GM18511 (cell line): ENCODE results near the gene FAM149B1.

ENCODE experiments used
- ATAC-seq: cut with Tn5 transposase; IDR thresholded peaks from one replicate; pipeline ENCODE4 v1.9.1; 2021; ENCODE audit warnings: mild to moderate bottlenecking, moderate library complexity; ENCODE audit not compliant: unreplicated experiment

The FAM149B1 gene

DNA sequence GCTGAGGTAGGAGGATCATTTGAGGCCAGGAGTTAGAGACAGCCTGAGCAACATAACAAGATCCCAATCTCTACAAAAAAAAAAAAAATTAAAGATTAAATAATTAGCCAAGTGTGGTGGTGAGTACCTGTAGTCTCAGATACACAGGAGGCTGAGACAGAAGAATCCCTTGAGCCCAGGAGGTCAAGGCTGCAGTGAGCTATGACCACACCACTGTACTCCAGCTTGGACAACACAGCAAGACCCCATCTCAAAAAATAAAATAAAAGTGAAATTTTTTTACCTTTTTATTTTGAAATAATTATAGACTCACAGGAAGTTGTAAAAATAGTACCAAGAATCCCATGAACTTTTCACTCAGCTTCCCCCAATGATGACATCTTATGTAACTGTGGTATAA is 4.9 kb downstream of the FAM149B1 start:
- ATAC-seq, result no peak

- ATAC-seq, result no peak
Observed at GRCh38 chr10:73174148-73174925, 6.4 kb downstream of the FAM149B1 start.

DNA sequence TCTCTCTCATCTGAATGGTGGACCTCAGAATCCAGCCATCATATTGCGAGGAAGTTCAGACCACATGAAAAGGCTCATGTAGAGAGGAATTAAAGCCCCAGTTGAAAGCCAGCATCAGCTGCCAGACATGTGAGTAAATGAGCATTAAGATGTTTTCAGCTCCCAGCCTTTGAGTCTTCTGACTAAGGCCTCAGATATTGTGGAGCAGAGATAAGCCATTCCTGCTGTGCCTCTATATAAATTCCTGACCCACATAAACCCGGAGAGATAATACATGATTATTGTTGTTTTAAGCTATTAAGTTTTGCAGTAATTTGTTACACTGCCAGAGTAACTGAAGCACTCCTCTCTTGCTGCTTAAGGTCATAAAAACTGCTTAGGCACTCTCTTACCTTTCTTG is 14.6 kb downstream of the FAM149B1 start:
- no peak for ATAC-seq

GRCh38 chr10:73183667-73184281 is 15.9 kb downstream of the FAM149B1 start:
- ATAC-seq, result no peak

GRCh38 chr10:73186266-73186665 is 18.3 kb downstream of the FAM149B1 start:
- ATAC-seq, result no peak

DNA sequence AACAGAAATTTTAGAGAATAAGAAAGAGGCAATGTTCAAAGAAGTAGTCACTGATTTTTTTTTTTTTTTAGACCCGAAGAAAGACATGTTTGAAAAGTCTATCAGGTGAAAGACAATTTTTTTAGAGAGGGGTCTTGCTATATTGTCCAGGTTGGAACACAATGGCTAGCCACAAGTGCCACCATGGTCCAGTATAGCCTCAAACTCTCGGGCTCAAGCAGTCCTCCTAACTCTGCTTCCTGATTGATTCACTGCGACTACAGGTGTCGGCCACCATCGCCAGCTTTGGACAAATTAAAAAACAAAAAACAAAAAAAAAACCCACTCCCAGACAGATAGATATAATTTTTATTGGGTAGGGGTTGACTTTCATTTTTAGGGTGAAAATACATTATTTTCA is 22.3 kb downstream of the FAM149B1 start:
- no peak for ATAC-seq

- ATAC-seq, result no peak
Observed at GRCh38 chr10:73205081-73205480, 37.2 kb downstream of the FAM149B1 start.

DNA sequence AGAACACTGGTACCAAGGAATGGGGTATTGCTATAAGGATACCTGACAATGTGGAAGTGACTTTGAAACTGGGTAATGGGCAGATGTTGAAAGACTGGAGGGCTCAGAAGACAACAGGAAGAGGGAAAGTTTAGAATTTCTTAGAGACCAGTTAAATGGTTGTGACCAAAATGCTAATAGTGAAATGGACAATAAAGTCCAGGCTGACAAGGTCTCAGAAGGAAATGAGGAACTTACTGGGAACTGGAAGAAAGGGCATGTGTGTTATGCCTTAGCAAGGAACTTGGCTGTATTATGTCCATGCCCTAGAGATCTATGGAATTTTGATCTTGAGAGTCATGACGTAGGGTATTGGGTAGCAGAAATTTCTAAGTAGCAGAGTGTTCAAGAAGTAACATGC is 38.0 kb downstream of the FAM149B1 start:
- no peak for ATAC-seq

DNA sequence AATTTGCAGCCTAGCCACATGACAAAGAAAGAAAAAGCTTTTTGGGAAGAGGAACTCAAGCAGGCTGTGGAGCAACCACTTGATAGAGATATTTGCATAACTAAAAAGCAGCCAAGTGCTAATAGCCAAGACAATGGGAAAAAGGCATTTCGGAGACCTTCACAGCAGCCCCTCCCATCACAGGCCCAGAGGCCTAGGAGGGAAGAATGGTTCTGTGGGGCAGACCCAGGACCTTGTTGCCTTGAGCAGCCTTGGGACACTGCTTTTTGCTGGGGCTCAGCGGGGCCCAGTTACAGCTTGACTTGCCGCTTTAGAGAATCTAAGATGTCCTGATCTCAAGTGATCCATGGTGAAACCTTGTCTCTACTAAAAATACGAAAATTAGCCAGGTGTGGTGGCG is 38.5 kb downstream of the FAM149B1 start:
- ATAC-seq, result no peak

DNA sequence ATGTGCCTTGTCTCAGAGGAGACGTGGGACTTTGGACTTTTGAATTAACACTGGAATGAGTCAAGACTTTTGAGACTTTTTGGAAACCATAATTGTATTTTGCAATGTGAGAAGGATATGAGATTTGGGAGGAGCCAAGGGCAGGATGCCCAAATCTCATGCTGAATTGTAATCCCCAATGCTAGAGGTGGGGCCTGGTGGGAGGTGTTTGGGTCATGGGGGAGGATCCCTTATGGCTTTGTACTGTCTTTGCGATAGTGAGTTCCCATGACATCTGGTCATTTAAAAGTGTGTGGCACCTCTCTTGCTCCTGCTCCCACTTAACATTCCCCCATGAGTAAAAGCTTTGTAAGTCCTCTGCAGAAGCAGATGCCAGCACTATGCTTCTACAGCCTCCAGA is 40.0 kb downstream of the FAM149B1 start:
- ATAC-seq, result no peak

DNA sequence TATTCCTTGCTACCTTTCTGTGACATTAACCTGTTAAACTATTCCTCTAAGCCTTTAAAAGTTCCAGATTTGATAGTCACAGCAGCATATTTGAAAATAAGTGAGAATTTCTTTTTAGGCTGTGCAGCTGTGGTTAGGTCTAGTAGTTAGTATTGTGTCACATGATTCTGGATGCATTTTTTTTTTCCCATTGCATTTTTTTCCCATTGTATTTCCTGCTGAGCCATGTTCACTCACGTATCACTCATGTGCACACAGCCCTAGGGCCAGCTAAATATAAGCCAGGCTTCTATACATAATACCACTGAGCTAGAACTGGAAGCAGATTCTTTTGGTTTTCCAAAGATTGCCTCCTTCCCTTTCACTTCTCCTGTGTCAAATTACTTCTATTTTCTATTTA is 41.8 kb downstream of the FAM149B1 start:
- no peak for ATAC-seq

DNA sequence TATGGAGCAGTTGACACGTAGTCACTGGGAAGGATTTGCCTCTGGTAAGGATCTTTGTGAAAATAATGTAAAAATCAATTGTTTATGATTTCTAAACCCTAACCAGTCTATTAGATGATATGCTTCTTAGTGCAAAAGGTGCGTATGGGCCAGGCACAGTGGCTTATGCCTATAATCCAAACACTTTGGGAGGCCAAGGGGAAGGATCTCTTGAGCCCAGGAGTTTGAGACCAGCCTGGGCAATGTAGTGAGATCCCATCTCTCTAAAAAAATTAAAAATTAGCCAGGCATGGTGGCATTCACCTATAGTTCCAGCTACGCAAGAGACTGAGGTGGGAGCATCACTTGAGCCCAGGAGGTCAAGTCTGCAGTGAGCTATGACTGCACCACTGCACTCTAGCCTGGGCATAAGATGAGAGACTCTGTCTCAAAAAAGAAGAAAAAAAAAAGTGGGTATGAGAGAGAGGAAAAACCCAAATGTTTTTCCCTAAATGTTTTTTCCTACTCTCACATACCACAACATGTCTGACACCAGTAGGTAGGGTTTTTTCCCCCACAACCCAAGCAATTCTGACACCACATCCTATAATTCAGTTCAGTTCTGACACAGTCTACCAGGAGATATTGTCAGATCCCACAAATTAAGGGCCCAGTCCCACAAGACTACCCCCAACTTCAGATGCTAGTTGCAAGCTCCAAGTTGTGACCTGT is 42.6 kb downstream of the FAM149B1 start:
- ATAC-seq, result no peak

GRCh38 chr10:73211106-73211811 is 43.3 kb downstream of the FAM149B1 start:
- no peak for ATAC-seq

DNA sequence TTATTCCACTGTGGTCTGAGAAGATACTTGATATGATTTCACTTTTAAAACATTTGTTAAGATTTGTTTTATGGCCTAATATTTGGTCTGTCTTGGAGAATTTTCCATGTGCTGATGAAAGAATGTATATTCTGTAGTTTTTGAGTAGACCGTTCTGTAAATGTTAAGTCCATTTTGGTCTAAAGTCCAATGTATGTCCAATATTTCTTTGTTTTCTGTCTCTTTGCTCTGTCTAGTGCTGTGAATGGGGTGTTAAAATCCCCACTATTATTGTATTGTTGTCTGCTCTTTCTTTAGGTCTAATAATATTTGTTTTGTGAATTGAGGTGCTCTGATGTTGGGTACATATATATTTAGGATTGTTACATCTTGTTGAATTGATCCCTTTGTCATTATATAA is 47.8 kb downstream of the FAM149B1 start:
- no peak for ATAC-seq

DNA sequence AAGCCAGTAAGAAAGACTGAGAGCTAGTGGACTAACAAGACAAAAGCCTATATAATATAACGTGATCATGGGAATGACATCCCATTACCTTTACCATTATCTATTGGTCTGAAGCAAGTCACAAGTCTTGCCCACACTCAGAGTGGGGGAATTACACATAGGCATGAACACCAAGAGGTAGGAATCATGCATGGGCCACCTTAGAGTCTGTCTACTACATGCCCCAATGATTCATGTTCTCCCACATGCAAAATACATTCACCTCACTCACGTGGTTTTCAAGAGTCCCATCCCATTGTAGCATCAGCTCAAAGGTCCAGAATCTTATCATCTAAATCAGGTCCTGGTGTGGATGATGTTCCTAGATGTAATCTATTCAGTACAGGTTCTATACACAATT is 49.7 kb downstream of the FAM149B1 start:
- ATAC-seq, result no peak

- no peak for ATAC-seq
Observed at GRCh38 chr10:73218431-73219191, 50.7 kb downstream of the FAM149B1 start.

GRCh38 chr10:73219384-73219783 is 51.5 kb downstream of the FAM149B1 start:
- no peak for ATAC-seq

GRCh38 chr10:73220989-73221388 is 53.1 kb downstream of the FAM149B1 start:
- no peak for ATAC-seq

GRCh38 chr10:73225518-73225917 is 57.6 kb downstream of the FAM149B1 start:
- no peak for ATAC-seq

DNA sequence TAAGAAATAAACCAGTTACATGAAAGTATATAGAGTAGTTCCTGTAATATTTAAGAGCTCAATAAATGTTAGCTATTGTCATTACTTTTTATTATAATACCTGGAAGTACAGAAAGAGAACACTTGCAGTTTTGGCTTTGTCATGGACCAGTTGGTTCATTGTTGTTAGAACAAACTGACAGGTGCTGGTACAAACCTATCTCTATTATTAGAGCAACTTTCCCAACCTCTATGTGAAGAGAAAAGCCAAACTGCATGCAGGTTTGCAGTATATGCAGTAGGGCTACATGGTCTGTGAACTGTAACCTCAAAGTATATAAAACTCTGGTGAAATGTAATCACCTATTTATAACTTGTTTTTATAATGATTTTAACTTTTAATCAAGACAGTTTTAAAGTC is 58.7 kb downstream of the FAM149B1 start:
- no peak for ATAC-seq

DNA sequence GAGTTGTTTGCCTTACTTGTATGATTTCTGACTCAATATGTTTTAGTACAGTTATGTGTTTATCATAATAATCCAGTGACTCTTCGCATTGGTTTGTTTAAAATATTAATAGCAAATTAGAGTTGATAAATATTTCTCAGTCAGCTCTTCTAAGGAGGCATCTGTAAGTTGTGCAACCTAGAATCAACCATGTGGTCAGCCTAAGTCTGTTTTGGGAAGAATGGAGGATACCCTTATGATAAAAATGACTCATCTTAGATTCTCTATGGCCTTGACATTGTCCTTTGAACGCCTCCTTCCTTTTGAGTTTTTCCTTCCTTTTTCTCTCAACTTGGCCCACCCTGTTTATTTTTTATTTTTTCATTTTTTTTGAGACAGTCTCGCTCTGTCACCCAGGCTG is 60.3 kb downstream of the FAM149B1 start:
- ATAC-seq, result no peak
